C4-2B (cell line): ENCODE results near the gene AGPAT3.

Experiments
- H3K27ac ChIP-seq: fragments of 450-650 bp; 2 replicates; pipeline ENCODE4 v1.5.1; 2017
- ZFX ChIP-seq: fragments of 450-650 bp; IDR thresholded peaks from 2 replicates; pipeline ENCODE4 v1.6.1; 2017
- TF ChIP-seq, protein P1 (sequence below): fragments of 450-650 bp; conservative IDR thresholded peaks from 2 replicates; pipeline ENCODE4 v1.5.1; 2017; ENCODE audit warnings: mild to moderate bottlenecking

The AGPAT3 gene

DNA sequence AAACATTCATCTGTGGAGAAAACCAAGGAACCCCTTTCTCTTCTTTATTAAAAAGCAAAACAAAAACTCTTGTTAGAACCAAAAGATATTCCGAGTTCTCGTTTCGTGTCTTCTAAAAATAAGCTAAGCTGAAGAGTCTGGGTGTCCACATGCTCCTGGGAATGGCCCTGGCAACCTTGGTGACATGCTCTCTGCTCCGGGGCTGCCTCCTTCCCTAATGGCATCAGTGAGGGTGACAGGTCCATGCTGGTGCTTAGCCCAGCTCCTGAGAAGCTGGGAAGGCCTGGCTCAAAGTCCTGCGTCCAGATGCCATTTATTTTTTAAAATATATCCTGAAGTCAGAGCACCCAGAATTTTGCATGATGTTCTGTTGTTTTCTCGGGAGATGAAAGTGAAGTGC is 122.5 kb downstream of the AGPAT3 start:
- no peak overlapping the region for H3K27ac ChIP-seq
- TF ChIP-seq, protein P1, sequence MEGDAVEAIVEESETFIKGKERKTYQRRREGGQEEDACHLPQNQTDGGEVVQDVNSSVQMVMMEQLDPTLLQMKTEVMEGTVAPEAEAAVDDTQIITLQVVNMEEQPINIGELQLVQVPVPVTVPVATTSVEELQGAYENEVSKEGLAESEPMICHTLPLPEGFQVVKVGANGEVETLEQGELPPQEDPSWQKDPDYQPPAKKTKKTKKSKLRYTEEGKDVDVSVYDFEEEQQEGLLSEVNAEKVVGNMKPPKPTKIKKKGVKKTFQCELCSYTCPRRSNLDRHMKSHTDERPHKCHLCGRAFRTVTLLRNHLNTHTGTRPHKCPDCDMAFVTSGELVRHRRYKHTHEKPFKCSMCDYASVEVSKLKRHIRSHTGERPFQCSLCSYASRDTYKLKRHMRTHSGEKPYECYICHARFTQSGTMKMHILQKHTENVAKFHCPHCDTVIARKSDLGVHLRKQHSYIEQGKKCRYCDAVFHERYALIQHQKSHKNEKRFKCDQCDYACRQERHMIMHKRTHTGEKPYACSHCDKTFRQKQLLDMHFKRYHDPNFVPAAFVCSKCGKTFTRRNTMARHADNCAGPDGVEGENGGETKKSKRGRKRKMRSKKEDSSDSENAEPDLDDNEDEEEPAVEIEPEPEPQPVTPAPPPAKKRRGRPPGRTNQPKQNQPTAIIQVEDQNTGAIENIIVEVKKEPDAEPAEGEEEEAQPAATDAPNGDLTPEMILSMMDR: no peak
- TF ChIP-seq ZFX: no peak

DNA sequence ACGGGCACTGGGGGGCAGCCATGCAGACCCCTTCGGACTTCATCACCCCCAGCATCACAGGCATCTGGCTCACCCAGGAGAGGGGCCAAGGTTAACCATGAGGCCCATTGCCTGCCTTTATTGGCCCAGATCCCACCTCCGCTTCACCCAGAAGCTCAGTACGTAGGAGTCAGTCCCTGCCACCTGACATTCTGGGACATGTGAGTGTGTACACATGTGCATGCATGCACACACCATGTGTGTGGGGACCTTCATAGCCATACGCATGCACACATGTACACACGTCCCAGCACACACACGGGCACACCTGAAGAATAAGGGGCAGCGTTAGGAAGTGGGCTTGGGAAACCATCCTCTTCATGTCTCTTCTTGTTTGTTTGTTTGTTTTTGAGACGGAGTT is 123.0 kb downstream of the AGPAT3 start:
- TF ChIP-seq, protein P1: no peak
- no peak for TF ChIP-seq ZFX
- H3K27ac ChIP-seq: no peak overlapping the region

DNA sequence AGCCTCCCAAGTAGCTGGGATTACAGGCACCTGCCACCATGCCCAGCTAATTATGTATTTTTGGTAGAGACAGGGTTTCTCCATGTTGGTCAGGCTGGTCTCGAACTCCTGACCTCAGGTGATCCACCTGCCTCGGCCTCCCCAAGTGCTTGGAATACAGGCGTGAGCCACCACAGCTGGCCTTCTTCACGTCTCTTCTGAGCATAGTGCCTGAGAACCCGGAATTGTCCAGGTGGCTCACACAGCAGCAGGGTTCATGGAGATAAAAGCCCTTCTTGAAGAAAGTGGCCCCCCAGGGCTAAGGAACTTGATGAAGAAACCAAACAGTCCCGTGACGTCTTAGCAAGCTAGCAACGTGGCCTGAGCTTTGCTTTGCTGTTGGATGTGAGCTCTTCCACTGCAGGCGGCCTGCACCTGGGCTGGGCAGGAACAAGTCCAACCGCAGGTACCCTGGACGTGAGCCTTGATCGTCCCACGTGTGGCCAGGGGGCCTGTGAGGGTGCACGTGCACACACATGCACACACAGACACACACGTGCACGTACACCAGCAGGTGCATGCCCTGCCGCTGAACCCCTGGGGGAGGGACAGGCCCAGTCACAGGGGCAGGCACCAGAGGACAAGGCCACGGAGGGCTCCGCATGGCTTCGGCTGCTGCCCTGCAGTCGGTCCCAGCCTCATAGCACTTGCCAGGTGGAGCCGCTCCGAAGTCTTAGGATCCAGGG is 123.6 kb downstream of the AGPAT3 start:
- H3K27ac ChIP-seq: no peak overlapping the region
- TF ChIP-seq, protein P1: no peak
- TF ChIP-seq ZFX: no peak

DNA sequence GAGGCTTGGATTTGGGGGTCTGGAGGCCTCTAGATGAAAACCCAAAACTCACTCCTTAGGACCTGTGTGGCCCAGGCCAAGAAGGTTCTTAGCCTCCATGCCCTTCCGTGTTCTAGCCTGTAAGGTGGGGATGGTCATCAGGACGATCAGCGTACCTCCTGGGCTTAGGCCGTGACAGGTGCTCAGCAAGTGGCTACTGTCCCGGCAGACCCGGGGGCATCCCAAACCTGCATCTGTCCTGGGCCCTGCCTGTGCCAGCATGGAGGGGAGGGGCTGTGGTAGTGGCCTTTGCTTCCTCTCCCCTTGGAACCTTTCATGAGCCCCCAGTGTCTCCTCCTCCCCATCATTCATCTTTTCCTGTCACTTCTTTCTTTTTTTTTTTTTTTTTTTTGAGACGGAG is 124.4 kb downstream of the AGPAT3 start:
- TF ChIP-seq ZFX: no peak
- TF ChIP-seq, protein P1: no peak
- H3K27ac ChIP-seq: no peak overlapping the region

DNA sequence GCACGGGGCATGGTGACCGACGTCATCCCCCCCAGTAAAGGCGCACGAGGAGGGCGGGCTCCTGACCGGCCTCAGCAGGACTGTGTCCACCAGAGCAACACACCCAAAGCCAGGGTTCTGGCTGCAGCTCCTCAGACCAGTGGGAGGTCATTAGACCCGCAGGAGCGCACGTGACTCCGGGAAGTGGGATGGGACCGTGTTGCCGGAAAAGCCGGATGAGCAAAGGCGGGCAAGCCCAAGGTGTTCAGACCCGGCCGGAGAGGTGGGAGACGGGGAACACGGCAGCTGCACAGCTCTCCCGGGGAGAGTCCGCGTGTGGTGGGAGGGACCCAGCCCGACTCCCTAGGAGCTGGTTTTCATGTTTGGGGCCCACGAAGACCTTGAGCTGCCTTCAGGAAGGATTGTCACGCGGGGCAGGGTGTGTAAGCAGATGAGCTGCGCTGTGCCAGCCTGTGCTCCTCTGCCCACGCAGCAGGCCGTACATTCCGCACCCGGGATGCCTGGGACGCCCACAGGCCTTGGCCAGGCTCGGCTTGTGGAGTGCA is 126.5 kb downstream of the AGPAT3 start:
- TF ChIP-seq, protein P1: no peak
- TF ChIP-seq ZFX: no peak
- no peak overlapping the region for H3K27ac ChIP-seq

DNA sequence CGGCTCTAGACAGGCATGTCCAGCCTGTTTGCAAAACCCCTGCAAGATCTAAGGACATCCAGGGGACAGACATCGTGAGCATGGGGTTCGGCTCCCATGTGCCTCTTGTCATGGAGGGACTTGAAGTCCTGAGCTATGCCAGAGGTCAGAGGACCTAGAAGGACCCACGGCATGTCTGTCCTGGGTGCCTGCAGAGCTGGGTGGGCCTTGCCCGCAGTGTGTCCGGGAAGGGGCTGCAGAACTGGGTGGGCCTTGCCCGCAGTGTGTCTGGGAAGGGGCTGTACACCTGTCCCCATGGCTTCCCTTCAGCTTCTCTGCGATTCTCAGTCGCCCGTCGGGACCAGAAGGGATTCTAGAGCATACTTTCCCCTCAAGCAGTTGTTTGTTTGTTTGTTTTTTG is 127.1 kb downstream of the AGPAT3 start:
- no peak for TF ChIP-seq ZFX
- TF ChIP-seq, protein P1: no peak
- H3K27ac ChIP-seq: no peak overlapping the region

DNA sequence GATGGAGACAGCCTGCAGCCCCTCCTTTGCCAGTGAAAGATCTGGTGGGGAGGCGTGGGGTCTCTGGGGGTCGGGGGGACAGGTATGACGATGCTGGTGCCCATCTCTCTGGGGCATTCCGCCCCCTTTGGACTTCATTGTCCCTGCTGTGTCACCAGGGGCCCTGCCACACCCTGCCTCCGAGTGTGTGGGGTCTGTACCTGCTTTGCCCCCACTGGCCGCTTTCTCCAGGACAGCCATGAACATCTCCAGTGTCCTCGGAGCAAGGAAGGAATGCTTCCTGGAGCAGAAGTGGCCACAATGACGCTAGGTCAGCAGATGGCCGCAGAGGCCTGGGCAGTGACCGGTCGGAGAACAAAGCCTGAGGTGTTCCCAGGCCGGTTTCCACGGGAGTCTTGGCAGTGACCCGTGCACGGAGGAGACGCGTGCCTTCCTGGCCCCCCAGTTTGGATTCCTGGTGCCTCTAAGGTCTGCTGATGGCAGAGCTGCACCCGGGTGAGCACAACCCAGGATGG is 128.5 kb downstream of the AGPAT3 start:
- no peak overlapping the region for H3K27ac ChIP-seq
- no peak for TF ChIP-seq ZFX
- TF ChIP-seq, protein P1: no peak
